GM10248 (cell line): ENCODE measurements around the gene HDAC4.

Source experiments
- CTCF ChIA-PET: fragments of 300-600 bp; sonication (Branson Sonifier 250); formaldehyde crosslinking; extraction: SDS; loops from one replicate; lab custom pipeline; 2021; ENCODE audit warnings: antibody characterized with exemption; lab: Yijun Ruan, JAX
- POLR2A ChIA-PET: fragments of 350-650 bp; sonication (Branson Sonifier 250); formaldehyde crosslinking; extraction: SDS; loops from one replicate; lab custom pipeline; 2020; ENCODE audit warnings: antibody characterized with exemption; lab: Yijun Ruan, JAX
- DNase-seq: peaks from one replicate; pipeline ENCODE4 v3.0.0; 2012; ENCODE audit errors: extremely low spot score
- TF ChIP-seq, protein P1 (sequence below): IDR thresholded peaks from 2 replicates; pipeline ENCODE4 v1.5.1; 2012; ENCODE audit warnings: mild to moderate bottlenecking, low read depth; ENCODE audit errors: extremely low read depth, missing control alignments, control extremely low read depth

The HDAC4 gene

DNA sequence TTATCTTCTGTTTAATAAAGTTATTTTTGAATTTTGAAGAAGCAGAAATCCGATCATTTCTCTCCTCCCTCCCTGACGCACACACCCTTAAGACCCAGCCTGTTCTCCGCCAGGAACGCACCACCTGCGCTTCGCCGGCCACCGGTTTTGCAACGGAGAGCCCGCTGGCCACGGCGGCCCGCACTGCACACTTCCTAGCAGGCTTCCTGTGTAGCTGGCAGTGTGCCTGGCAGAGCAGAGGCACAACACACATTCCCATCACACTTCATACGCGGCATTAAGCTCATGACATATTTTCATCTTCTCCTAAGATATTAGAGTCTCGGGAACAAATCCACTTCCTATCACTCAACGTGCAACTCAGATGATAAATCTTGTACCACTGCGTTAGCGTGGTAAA, 148.0 kb downstream of the HDAC4 start:
- CTCF ChIA-PET, result interaction anchor here (1.3 kb wide), 1 partner anchor 38 kb away, joined by 3 read pairs; no protein-coding TSS in a partner anchor
- POLR2A ChIA-PET, result interaction anchor here (1.0 kb wide), 1 partner anchor 148 kb away, joined by 3 read pairs; no protein-coding TSS in a partner anchor
- DNase-seq, result no peak
- TF ChIP-seq, protein P1, sequence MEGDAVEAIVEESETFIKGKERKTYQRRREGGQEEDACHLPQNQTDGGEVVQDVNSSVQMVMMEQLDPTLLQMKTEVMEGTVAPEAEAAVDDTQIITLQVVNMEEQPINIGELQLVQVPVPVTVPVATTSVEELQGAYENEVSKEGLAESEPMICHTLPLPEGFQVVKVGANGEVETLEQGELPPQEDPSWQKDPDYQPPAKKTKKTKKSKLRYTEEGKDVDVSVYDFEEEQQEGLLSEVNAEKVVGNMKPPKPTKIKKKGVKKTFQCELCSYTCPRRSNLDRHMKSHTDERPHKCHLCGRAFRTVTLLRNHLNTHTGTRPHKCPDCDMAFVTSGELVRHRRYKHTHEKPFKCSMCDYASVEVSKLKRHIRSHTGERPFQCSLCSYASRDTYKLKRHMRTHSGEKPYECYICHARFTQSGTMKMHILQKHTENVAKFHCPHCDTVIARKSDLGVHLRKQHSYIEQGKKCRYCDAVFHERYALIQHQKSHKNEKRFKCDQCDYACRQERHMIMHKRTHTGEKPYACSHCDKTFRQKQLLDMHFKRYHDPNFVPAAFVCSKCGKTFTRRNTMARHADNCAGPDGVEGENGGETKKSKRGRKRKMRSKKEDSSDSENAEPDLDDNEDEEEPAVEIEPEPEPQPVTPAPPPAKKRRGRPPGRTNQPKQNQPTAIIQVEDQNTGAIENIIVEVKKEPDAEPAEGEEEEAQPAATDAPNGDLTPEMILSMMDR, result no peak

DNA sequence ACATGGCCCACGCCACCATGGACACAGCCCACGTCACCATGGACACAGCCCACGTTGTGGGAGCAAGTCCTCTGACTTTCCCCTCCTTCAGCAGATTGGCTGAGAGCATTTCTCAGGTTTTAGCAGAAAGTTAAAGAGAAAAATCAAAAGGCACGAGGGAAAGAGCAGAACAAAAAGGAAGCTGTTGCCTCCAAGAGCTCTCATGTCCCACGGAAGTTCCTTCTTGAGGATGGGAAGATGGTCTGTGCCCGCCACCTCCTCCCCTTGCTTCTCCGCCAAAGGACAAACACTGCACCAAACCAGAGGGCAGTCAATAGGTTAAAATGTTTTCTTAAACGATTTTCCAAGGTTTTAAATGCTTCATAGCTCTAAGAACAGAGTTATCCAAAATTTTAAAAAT, 148.4 kb downstream of the HDAC4 start:
- TF ChIP-seq, protein P1, result no peak
- ChIA-PET POLR2A (interaction anchor here (1.0 kb wide), 1 partner anchor 149 kb away, joined by 3 read pairs; no protein-coding TSS in a partner anchor), CTCF (interaction anchor here (1.3 kb wide), 1 partner anchor 39 kb away, joined by 3 read pairs; no protein-coding TSS in a partner anchor)
- no peak for DNase-seq

DNA sequence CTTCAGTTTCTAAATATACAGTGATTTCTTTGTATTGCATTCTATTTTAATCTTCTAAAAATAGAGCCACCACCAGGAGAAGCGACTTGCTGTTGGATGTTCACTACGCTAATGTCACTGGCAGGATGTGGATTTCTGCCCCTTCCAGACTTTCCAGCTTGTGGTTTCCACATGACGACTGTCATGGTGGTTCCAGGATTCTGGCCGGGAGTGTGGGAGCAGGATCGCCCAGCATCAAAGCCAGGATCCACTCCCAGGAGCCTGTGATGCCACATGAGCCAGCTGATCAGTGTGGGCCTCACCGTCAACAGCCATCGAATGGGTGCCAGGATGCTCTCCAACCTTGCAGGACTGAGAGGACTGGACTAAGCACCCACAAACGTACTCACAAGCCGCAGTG, 148.8 kb downstream of the HDAC4 start:
- CTCF ChIA-PET, result interaction anchor here (1.3 kb wide), 1 partner anchor 39 kb away, joined by 3 read pairs; no protein-coding TSS in a partner anchor

DNA sequence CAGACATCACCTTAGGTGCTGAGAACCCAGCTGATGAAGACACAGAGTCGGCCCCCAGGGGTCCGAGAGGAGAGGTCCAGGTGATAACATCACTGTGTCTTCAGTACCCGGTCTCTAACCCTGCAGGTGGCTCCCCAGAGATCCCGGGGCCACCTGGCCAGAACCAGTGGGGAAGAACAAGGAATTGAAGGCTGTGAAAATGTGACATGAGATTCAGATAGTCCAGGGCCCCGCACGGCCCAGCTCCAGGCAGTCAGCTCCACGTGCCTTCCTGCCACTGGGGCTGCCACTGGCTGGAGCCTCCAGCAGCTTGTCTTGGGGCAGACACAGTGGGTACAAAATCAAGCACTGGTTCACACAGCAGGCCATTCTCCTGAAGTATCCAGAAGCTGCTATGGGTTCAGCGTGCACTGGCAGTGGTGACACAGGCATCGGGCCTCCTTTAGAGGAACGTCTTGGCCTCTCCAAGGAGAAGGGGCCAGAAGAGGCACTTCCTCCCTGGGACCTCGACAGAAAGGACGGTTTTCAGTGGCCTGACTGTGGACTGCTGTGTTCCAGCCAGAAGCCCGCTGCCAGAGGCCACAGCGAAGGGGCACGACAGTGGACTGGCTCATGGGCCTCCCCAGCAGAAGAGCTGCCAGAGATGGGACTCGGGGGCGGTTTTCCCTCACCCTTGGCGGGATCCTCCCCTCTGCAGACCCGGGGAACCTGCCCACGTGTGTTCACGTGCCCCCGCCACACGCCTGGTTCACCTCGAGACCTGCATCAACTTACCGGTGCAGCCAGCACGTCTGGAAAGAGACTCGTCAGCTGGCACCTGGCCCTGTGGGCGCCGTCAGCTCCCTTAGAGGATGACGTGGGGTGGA, 150.4 kb downstream of the HDAC4 start:
- CTCF ChIA-PET, result interaction anchor here (0.9 to 1.1 kb wide), 2 partner anchors 9 to 107 kb away, joined by 3 read pairs; no protein-coding TSS in a partner anchor

More for the DNA sequence above, 148.8 kb downstream of the HDAC4 start:
- TF ChIP-seq, protein P1, result no peak
- DNase-seq, result no peak
- POLR2A ChIA-PET, result no interaction called here

DNA sequence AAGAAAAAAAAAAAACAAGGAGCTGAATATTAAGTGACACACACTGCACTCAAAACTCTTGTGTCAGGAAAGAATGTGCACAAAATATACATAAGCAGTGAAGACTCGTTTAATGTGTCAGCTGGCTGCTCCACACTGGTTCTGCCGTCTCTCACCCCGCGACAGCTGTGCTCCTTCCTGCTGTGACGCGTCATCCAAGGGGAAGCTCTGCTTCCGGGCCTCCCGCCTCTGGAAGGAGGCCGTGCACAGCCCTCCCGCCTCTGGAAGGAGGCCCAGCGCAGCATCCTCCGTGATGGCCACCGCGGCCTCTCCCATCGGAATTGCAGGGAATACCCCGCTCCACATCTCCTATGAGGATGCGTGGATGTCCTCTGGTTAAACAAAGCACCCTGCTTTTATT, 151.0 kb downstream of the HDAC4 start:
- CTCF ChIA-PET, result interaction anchor here (0.9 to 1.1 kb wide), 2 partner anchors 10 to 107 kb away, joined by 3 read pairs; no protein-coding TSS in a partner anchor
- TF ChIP-seq, protein P1, result no peak
- POLR2A ChIA-PET, result interaction anchor here (0.6 to 0.7 kb wide), 2 partner anchors 13 to 690 kb away, joined by 3 read pairs; no protein-coding TSS in a partner anchor
- DNase-seq, result no peak

More for the DNA sequence above, 150.4 kb downstream of the HDAC4 start:
- DNase-seq, result no peak
- POLR2A ChIA-PET, result interaction anchor here (0.7 kb wide), 1 partner anchor 14 kb away, joined by 3 read pairs; no protein-coding TSS in a partner anchor
- TF ChIP-seq, protein P1, result no peak

DNA sequence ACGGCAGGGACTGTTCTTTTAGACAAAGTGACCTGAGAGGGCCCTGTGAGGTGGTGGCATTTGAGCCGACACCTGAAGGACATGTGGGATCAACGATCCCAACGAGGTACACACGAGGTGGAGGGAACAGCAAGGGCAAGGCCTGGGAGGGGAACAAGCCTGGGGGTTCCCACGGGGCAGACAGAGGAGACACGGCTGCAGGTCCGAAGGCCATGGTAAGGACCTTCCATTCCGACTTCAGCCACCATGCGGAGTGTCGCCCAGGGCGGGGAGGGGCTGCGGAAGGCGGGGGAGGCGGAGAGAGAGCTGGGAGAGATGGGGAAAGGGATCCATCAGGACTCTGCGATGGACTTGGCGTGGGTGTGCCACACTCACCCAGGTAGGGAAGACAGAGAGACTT, 151.8 kb downstream of the HDAC4 start:
- ChIA-PET CTCF (no interaction called here), POLR2A (interaction anchor here (0.6 kb wide), 1 partner anchor 691 kb away, joined by 3 read pairs; no protein-coding TSS in a partner anchor)
- DNase-seq, result no peak
- TF ChIP-seq, protein P1, result no peak
